Measurements from ENCODE around the gene PRDM13. TPM values are rescaled to one million over a fixed set of nuclear protein-coding genes. Genes with fewer than 3 reads are reported as not detected.

Gene PRDM13
- total and polyA plus RNA-seq, 2 of the 13 experiments (the other 11 are each of a cell fraction or from before 2014, with no cell fraction given): not detected

DNA sequence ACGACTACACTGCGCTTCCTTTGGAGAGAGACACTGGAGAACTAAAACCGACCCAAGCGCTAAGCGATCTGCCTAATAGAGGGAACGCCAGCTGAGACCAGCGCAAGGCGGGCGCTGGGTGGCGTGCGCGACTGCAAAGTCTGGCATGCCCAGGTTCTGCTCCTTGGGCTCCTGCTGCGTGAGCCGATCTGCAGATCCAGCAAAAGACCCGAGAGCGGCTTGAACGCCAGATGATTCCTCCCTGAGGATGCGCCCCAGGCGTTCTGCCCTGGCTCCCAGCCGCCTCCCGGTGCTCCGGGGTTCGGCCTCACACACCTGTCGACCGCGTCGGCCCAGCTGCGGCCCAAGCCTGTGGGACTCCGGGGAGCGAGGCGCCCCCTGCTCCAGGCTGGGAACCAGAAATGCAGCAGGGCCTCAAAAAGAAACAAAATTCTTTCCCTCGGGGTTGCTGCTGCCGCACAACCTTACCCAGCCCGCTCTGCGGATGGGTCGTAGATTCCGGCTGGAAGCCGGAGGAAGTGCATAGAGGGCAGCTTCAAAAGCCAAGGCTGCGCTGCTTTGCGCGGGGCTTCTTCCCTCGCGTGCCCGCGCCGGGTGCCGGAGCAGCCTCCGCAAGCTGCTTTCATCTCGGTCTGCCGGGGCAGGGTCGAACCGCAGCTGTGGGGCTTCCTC, 17.9 kb upstream of the PRDM13 start (continued):
- TF ChIP-seq, protein P1, sequence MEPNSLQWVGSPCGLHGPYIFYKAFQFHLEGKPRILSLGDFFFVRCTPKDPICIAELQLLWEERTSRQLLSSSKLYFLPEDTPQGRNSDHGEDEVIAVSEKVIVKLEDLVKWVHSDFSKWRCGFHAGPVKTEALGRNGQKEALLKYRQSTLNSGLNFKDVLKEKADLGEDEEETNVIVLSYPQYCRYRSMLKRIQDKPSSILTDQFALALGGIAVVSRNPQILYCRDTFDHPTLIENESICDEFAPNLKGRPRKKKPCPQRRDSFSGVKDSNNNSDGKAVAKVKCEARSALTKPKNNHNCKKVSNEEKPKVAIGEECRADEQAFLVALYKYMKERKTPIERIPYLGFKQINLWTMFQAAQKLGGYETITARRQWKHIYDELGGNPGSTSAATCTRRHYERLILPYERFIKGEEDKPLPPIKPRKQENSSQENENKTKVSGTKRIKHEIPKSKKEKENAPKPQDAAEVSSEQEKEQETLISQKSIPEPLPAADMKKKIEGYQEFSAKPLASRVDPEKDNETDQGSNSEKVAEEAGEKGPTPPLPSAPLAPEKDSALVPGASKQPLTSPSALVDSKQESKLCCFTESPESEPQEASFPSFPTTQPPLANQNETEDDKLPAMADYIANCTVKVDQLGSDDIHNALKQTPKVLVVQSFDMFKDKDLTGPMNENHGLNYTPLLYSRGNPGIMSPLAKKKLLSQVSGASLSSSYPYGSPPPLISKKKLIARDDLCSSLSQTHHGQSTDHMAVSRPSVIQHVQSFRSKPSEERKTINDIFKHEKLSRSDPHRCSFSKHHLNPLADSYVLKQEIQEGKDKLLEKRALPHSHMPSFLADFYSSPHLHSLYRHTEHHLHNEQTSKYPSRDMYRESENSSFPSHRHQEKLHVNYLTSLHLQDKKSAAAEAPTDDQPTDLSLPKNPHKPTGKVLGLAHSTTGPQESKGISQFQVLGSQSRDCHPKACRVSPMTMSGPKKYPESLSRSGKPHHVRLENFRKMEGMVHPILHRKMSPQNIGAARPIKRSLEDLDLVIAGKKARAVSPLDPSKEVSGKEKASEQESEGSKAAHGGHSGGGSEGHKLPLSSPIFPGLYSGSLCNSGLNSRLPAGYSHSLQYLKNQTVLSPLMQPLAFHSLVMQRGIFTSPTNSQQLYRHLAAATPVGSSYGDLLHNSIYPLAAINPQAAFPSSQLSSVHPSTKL (CRISPR knock-in tag; IDR thresholded peaks at IDR 0.05): peak; percentile 30; the same call in 1 of the 2 replicates
- TF ChIP-seq MZF1 (CRISPR knock-in tag; IDR thresholded peaks at IDR 0.05; ENCODE audit: borderline replicate concordance): no peak
- no peak for TF ChIP-seq NCOA5 (CRISPR knock-in tag; IDR thresholded peaks at IDR 0.05)
- TF ChIP-seq SRY (CRISPR knock-in tag; IDR thresholded peaks at IDR 0.05): 0 out of 2 replicates have a peak, but pooled peaks have one; percentile 25
- TF ChIP-seq, protein P2, sequence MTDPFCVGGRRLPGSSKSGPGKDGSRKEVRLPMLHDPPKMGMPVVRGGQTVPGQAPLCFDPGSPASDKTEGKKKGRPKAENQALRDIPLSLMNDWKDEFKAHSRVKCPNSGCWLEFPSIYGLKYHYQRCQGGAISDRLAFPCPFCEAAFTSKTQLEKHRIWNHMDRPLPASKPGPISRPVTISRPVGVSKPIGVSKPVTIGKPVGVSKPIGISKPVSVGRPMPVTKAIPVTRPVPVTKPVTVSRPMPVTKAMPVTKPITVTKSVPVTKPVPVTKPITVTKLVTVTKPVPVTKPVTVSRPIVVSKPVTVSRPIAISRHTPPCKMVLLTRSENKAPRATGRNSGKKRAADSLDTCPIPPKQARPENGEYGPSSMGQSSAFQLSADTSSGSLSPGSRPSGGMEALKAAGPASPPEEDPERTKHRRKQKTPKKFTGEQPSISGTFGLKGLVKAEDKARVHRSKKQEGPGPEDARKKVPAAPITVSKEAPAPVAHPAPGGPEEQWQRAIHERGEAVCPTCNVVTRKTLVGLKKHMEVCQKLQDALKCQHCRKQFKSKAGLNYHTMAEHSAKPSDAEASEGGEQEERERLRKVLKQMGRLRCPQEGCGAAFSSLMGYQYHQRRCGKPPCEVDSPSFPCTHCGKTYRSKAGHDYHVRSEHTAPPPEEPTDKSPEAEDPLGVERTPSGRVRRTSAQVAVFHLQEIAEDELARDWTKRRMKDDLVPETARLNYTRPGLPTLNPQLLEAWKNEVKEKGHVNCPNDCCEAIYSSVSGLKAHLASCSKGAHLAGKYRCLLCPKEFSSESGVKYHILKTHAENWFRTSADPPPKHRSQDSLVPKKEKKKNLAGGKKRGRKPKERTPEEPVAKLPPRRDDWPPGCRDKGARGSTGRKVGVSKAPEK (CRISPR knock-in tag; IDR thresholded peaks at IDR 0.05; ENCODE audit: borderline replicate concordance): 0 out of 2 replicates have a peak, but pooled peaks have one; percentile 35
- TF ChIP-seq, protein P3, sequence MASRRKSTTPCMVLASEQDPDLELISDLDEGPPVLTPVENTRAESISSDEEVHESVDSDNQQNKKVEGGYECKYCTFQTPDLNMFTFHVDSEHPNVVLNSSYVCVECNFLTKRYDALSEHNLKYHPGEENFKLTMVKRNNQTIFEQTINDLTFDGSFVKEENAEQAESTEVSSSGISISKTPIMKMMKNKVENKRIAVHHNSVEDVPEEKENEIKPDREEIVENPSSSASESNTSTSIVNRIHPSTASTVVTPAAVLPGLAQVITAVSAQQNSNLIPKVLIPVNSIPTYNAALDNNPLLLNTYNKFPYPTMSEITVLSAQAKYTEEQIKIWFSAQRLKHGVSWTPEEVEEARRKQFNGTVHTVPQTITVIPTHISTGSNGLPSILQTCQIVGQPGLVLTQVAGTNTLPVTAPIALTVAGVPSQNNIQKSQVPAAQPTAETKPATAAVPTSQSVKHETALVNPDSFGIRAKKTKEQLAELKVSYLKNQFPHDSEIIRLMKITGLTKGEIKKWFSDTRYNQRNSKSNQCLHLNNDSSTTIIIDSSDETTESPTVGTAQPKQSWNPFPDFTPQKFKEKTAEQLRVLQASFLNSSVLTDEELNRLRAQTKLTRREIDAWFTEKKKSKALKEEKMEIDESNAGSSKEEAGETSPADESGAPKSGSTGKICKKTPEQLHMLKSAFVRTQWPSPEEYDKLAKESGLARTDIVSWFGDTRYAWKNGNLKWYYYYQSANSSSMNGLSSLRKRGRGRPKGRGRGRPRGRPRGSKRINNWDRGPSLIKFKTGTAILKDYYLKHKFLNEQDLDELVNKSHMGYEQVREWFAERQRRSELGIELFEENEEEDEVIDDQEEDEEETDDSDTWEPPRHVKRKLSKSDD (CRISPR knock-in tag; IDR thresholded peaks at IDR 0.05; ENCODE audit: low read depth): no peak
- no peak for TF ChIP-seq ZEB1 (IDR thresholded peaks at IDR 0.05; ENCODE audit: insufficient replicate concordance, low read depth)
- TF ChIP-seq ZNF34 (CRISPR knock-in tag; IDR thresholded peaks at IDR 0.05; ENCODE audit: borderline replicate concordance): no peak
- TF ChIP-seq, protein P4, sequence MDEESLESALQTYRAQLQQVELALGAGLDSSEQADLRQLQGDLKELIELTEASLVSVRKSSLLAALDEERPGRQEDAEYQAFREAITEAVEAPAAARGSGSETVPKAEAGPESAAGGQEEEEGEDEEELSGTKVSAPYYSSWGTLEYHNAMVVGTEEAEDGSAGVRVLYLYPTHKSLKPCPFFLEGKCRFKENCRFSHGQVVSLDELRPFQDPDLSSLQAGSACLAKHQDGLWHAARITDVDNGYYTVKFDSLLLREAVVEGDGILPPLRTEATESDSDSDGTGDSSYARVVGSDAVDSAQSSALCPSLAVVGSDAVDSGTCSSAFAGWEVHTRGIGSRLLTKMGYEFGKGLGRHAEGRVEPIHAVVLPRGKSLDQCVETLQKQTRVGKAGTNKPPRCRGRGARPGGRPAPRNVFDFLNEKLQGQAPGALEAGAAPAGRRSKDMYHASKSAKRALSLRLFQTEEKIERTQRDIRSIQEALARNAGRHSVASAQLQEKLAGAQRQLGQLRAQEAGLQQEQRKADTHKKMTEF (CRISPR knock-in tag; IDR thresholded peaks at IDR 0.05): peak; percentile 50; the same call in 1 of the 2 replicates
- TF ChIP-seq PHF8 (CRISPR knock-in tag; IDR thresholded peaks at IDR 0.05): 0 out of 2 replicates have a peak, but pooled peaks have one; percentile 41
- peak; percentile 16 for TF ChIP-seq U2AF1 (optimal IDR thresholded peaks at IDR 0.05; ENCODE audit: low read depth, low read length)

Measured in HepG2 (cell line).